Measurements from ENCODE around the gene RBMS1. TPM values are rescaled to one million over a fixed set of nuclear protein-coding genes. Genes with fewer than 3 reads are reported as not detected.
A peak's percentile ranks its signal among the peaks of the same experiment; 100 is the strongest.

Gene RBMS1
- total and polyA plus RNA-seq, 2 donors (not counting 1 experiment from before 2014, with no cell fraction given): 18.0 to 36.7 TPM

DNA sequence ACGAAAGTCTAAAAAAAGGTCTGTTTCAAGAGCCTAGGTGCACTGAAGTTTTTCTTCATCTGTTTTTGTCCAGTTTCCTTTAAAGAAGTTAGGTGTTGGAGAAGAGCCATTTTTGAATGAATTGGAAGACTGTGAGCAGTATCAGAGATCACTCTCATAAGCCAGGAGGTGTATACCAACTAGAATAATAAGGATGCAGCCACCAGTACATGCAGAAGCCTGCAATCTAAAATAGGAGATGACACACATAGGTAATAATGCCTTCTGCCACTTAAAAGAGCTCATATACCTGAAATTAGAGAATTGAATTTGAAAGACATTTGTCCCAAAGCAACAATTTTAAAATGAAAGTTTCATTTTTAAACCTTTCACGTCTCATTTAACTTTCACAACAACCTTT is 81.7 kb downstream of the RBMS1 start:
- Histone ChIP-seq H3K36me3 (replicated peaks in 1 of 2; ENCODE audit: control extremely low read depth in 1 of 2, control insufficient read depth in 1 of 2, extremely low read depth in 1 of 2, insufficient read depth in 2 of 2, low read length in 1 of 2) (no peaks in the 10 kb centered on the region), H3K79me2 (ENCODE audit: control insufficient read depth, insufficient read depth, low read length) (no peaks in the 10 kb centered on the region), H4K20me1 (ENCODE audit: control insufficient read depth, insufficient read depth, low read length, poor library complexity, severe bottlenecking) (no peaks in the 10 kb centered on the region), H3K27ac (ENCODE audit: low read length in 2 of 2) (no peak overlapping the region), H3K27me3 (replicated peaks in 1 of 4; ENCODE audit: control extremely low read depth in 1 of 4, control insufficient read depth in 3 of 4, insufficient read depth in 4 of 4, low read length in 3 of 4) (no peaks in the 10 kb centered on the region), H2AFZ (ENCODE audit: insufficient read depth, low read depth, low read length, poor library complexity, severe bottlenecking) (no peak overlapping the region), H3K4me3 (ENCODE audit: control extremely low read depth in 1 of 5, extremely low read depth in 1 of 5, insufficient read depth in 1 of 5, low read depth in 2 of 5, low read length in 4 of 5) (peak overlapping the region in 1 of 5 experiments; percentile 11), H3K4me1 (ENCODE audit: control insufficient read depth in 2 of 2, insufficient read depth in 2 of 2, low read length in 2 of 2) (peaks cover 27 to 34% of the 10 kb centered on the region in 2 donors), H3K9ac (ENCODE audit: low read length) (peak overlapping the region; percentile 10), H3K4me2 (replicated peaks; ENCODE audit: low read depth, low read length, poor library complexity, severe bottlenecking) (peak overlapping the region; percentile 56), H3K9me3 (ENCODE audit: control extremely low read depth in 1 of 3, control insufficient read depth in 2 of 3, insufficient read depth in 1 of 3, low read length in 2 of 3) (no peaks in the 10 kb centered on the region)
- Mint-ChIP-seq H3K4me3 (peak overlapping the region; percentile 54), H3K27me3 (peaks cover 14% of the 10 kb centered on the region), H3K9me3 (ENCODE audit: insufficient read depth) (no peaks in the 10 kb centered on the region), H3K27ac (peak overlapping the region; percentile 18), H3K4me1 (peaks cover 42% of the 10 kb centered on the region)
- WGBS (ENCODE audit: insufficient coverage): 10% methylated on average over 1 of the region's 2 CpGs
- POLR2A ChIA-PET: interaction anchor here (1.5 kb wide), 1 partner anchor 16 kb away, joined by 4 read pairs; no protein-coding TSS in a partner anchor
- ATAC-seq (ENCODE audit: low read depth): no peak
- CTCF ChIA-PET: interaction anchor here (1.1 to 5.7 kb wide), 5 partner anchors 10 to 558 kb away, joined by 3 to 27 read pairs (median 3); no protein-coding TSS in a partner anchor
- TF ChIP-seq, protein P1, sequence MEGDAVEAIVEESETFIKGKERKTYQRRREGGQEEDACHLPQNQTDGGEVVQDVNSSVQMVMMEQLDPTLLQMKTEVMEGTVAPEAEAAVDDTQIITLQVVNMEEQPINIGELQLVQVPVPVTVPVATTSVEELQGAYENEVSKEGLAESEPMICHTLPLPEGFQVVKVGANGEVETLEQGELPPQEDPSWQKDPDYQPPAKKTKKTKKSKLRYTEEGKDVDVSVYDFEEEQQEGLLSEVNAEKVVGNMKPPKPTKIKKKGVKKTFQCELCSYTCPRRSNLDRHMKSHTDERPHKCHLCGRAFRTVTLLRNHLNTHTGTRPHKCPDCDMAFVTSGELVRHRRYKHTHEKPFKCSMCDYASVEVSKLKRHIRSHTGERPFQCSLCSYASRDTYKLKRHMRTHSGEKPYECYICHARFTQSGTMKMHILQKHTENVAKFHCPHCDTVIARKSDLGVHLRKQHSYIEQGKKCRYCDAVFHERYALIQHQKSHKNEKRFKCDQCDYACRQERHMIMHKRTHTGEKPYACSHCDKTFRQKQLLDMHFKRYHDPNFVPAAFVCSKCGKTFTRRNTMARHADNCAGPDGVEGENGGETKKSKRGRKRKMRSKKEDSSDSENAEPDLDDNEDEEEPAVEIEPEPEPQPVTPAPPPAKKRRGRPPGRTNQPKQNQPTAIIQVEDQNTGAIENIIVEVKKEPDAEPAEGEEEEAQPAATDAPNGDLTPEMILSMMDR (IDR thresholded peaks at IDR 0.05): no peak
- intact Hi-C loops (cut with micrococcal nuclease): loop anchor here (5.0 kb wide), 2 partner anchors 35 to 830 kb away; no protein-coding TSS in a partner anchor
- DNase-seq: no peak

DNA sequence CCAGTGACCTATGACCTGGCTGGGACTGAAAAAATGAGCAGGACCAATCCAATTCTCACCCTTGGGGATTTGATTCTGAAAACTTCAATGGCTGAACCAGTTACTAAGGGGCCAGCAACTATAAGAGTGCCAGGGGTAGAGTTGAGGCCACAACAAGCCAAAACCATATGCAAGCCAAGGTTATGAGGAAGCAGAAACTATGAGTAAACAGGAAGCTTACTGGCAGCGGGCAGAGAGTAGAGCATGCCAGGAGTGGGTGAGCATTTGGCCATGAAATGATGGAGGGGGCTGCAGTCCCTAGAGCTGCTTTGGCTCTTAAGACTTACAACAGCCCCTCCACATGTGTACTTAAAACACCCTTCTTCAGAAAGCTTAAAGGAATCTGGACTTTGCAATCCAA is 82.4 kb downstream of the RBMS1 start:
- peaks cover 31 to 40% of the 10 kb centered on the region in 2 donors for H3K4me1 ChIP-seq (ENCODE audit: control insufficient read depth in 2 of 2, insufficient read depth in 2 of 2, low read length in 2 of 2)
- peak; percentile 12 for ATAC-seq (ENCODE audit: low read depth)
- Mint-ChIP-seq H3K27ac (peak overlapping the region; percentile 18), H3K4me1 (peaks cover 49% of the 10 kb centered on the region), H3K27me3 (peaks cover 13% of the 10 kb centered on the region), H3K4me3 (peak overlapping the region; percentile 54), H3K9me3 (ENCODE audit: insufficient read depth) (no peaks in the 10 kb centered on the region)
- peak overlapping the region in 1 of 5 experiments; percentile 11 for H3K4me3 ChIP-seq (ENCODE audit: control extremely low read depth in 1 of 5, extremely low read depth in 1 of 5, insufficient read depth in 1 of 5, low read depth in 2 of 5, low read length in 4 of 5)
- H3K9ac ChIP-seq (ENCODE audit: low read length): no peak overlapping the region
- H3K27me3 ChIP-seq (replicated peaks in 1 of 4; ENCODE audit: control extremely low read depth in 1 of 4, control insufficient read depth in 3 of 4, insufficient read depth in 4 of 4, low read length in 3 of 4): no peaks in the 10 kb centered on the region
- peaks cover 4% of the 10 kb centered on the region for H3K79me2 ChIP-seq (ENCODE audit: control insufficient read depth, insufficient read depth, low read length)
- no peaks in the 10 kb centered on the region for H3K36me3 ChIP-seq (replicated peaks in 1 of 2; ENCODE audit: control extremely low read depth in 1 of 2, control insufficient read depth in 1 of 2, extremely low read depth in 1 of 2, insufficient read depth in 2 of 2, low read length in 1 of 2)
- ChIA-PET POLR2A (interaction anchor here (1.5 kb wide), 1 partner anchor 17 kb away, joined by 4 read pairs; no protein-coding TSS in a partner anchor), CTCF (interaction anchor here (1.1 to 5.7 kb wide), 5 partner anchors 11 to 559 kb away, joined by 3 to 27 read pairs (median 3); no protein-coding TSS in a partner anchor)
- no peaks in the 10 kb centered on the region for H3K9me3 ChIP-seq (ENCODE audit: control extremely low read depth in 1 of 3, control insufficient read depth in 2 of 3, insufficient read depth in 1 of 3, low read length in 2 of 3)
- intact Hi-C loops (cut with micrococcal nuclease): loop anchor here (5.0 kb wide), 2 partner anchors 34 to 831 kb away; no protein-coding TSS in a partner anchor
- H4K20me1 ChIP-seq (ENCODE audit: control insufficient read depth, insufficient read depth, low read length, poor library complexity, severe bottlenecking): peaks cover 4% of the 10 kb centered on the region
- TF ChIP-seq EZH2 (IDR thresholded peaks at IDR 0.05; ENCODE audit: borderline replicate concordance, insufficient read depth, low read depth, low read length, poor library complexity, severe bottlenecking): no peak
- TF ChIP-seq, protein P1 (IDR thresholded peaks at IDR 0.05): no peak
- peak overlapping the region; percentile 29 for H2AFZ ChIP-seq (ENCODE audit: insufficient read depth, low read depth, low read length, poor library complexity, severe bottlenecking)
- H3K27ac ChIP-seq (ENCODE audit: low read length in 2 of 2): no peak overlapping the region
- peak; percentile 58 for DNase-seq
- H3K4me2 ChIP-seq (replicated peaks; ENCODE audit: low read depth, low read length, poor library complexity, severe bottlenecking): peak overlapping the region; percentile 56
- no CpG with 5 or more reads among the region's 1 CpG for WGBS (ENCODE audit: insufficient coverage)
